HG03439 (cell line): Measurements from ENCODE around the gene FSHB.
A peak's percentile ranks its signal among the peaks of the same experiment; 100 is the strongest.
"Not testable (repeated sequence)": the region's sequence is repeated elsewhere in the genome, so short reads cannot be mapped to it uniquely, and the experiment has no call there.

Experiments
- ATAC-seq: cut with Tn5 transposase; IDR thresholded peaks from one replicate; pipeline ENCODE4 v1.9.1; 2021; ENCODE audit warnings: mild to moderate bottlenecking, moderate library complexity; ENCODE audit not compliant: unreplicated experiment

FSHB gene

GRCh38 chr11:30261821-30262220 is 31.0 kb downstream of the FSHB start:
- no peak for ATAC-seq

- not testable (repeated sequence) for ATAC-seq
Measured at GRCh38 chr11:30268638-30269037, 37.8 kb downstream of the FSHB start.

GRCh38 chr11:30270671-30271070 is 39.9 kb downstream of the FSHB start:
- ATAC-seq = no peak

GRCh38 chr11:30277176-30277575 is 46.4 kb downstream of the FSHB start:
- no peak for ATAC-seq

GRCh38 chr11:30279796-30280195 is 49.0 kb downstream of the FSHB start:
- no peak for ATAC-seq

GRCh38 chr11:30281476-30282288 is 50.9 kb downstream of the FSHB start:
- peak; percentile 34 for ATAC-seq

- ATAC-seq = peak; percentile 68
Measured at GRCh38 chr11:30282289-30282631, 51.4 kb downstream of the FSHB start.
